Naive B cell (primary cell): ENCODE results near the gene ME3. TPM values are rescaled to one million over a fixed set of nuclear protein-coding genes. Genes with fewer than 3 reads are reported as not detected.
"Not testable (repeated sequence)": the region's sequence is repeated elsewhere in the genome, so short reads cannot be mapped to it uniquely, and the experiment has no call there.

ENCODE experiments used
- ATAC-seq, 2 donors: fragments of 150-1000 bp; cut with Tn5 transposase; 2 replicates each; pipeline ENCODE4 v1.10.0; 2021; ENCODE audit warnings: low read depth in 2 of 2, mild to moderate bottlenecking in 2 of 2, moderate library complexity in 2 of 2
- DNase-seq: peaks from one replicate; pipeline ENCODE4 v3.0.0; 2022
- H3K27ac Mint-ChIP-seq, 6 donors: one replicate each; pipeline ENCODE4 v1.8.0; 2020 to 2022; ENCODE audit warnings: mild to moderate bottlenecking in 6 of 6, mixed read lengths in 6 of 6, moderate library complexity in 5 of 6, inconsistent platforms in 2 of 6
- H3K27me3 Mint-ChIP-seq, 3 donors: one replicate each; pipeline ENCODE4 v1.8.0; 2021 to 2022; ENCODE audit warnings: mixed read lengths in 3 of 3, mild to moderate bottlenecking in 1 of 3
- H3K36me3 Mint-ChIP-seq, 2 donors: one replicate each; pipeline ENCODE4 v1.8.0; 2020 to 2022; ENCODE audit warnings: mixed read lengths in 2 of 2, inconsistent platforms in 1 of 2, mild to moderate bottlenecking in 1 of 2
- H3K4me1 Mint-ChIP-seq, 3 donors: one replicate each; pipeline ENCODE4 v1.8.0; 2020 to 2022; ENCODE audit warnings: mixed read lengths in 3 of 3, inconsistent platforms in 1 of 3, mild to moderate bottlenecking in 1 of 3, moderate library complexity in 1 of 3
- H3K4me3 Mint-ChIP-seq, 8 donors: one replicate each; pipeline ENCODE4 v1.8.0; 2020 to 2022; ENCODE audit warnings: mild to moderate bottlenecking in 8 of 8, mixed read lengths in 8 of 8, moderate library complexity in 8 of 8, inconsistent platforms in 2 of 8
- H3K9me3 Mint-ChIP-seq, 7 donors: one replicate each; pipeline ENCODE4 v1.8.0; 2020 to 2022; ENCODE audit warnings: mixed read lengths in 7 of 7, mild to moderate bottlenecking in 5 of 7, inconsistent platforms in 2 of 7, moderate library complexity in 1 of 7
- polyA plus RNA-seq, 6 donors: library from polyadenylated mRNA; unstranded; fragments of 300-500 nt; fragmentation: Illumina TruSeq; gene quantifications; one replicate each; pipeline ENCODE4 v1.2.3, GENCODE V29; 2021; ENCODE audit warnings: low read depth in 6 of 6

The ME3 gene
- polyA plus RNA-seq, 6 donors from 2014 or later: not detected

DNA sequence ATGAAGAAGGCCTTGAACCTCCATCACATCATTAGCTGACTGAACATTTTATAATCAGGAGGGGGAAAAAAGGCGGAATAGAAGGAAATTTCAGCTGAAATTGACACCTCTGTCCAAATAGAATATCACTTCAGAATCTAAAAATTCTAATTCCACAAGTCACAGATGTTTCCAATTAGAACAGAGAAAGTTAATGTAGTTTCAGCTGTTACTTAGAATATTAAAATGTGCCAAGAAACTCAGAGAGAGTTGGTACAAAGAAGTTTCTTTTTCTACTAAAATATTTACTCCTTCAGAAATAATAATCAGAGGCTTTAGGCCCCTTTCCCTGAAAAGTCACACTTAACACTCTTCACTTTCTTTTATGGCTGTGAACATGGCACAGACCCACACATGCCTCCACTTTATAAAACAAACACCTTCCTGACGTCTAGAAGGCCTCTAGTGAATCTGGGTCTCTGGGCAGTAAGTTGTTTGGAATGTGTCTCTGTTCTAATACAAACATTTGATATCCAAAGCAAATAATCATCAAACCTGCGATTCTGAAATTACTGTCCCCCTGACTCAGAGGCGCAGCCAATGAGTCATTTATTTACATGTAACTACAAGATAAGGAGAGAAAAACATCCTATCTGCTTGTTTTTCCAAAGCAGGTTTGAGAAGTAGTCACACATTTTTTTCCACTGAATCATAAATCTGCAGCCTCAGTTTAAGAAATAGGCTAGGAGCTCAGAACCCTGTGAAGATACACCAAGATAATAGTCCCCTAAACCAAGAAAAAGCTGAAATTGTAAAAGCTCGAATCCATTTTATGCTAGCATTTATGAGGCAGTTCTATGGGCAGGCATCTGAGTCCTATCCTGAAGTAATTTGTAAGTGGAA is 148.4 kb downstream of the ME3 start:
- Mint-ChIP-seq H3K9me3 (peaks cover 8 to 38% (median 21%) of the 10 kb centered on the region in 7 donors), H3K4me3 (no peak overlapping the region), H3K4me1 (no peaks in the 10 kb centered on the region), H3K36me3 (peaks cover 6 to 20% of the 10 kb centered on the region in 2 donors), H3K27ac (no peak overlapping the region), H3K27me3 (no peaks in the 10 kb centered on the region)
- DNase-seq (no peak), ATAC-seq (no peak)

DNA sequence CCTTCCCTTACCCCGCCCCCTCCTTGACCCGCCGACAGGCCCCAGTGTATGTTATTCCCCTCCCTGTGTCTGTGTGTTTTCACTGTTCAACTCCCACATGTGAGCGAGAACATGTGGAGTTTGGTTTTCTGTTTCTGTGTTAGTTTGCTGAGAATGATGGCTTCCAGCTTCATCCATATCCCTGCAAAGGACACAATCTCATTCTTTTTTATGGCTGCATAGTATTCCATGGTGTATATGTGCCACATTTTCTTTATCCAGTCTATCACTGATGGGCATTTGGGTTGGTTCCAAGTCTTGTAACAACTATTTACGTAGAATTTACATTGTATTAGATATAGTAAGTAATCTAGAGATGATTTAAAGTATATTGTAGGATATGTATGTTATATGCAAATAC is 149.9 kb downstream of the ME3 start:
- not testable (repeated sequence) for ATAC-seq, H3K4me1 Mint-ChIP-seq, H3K27ac Mint-ChIP-seq, H3K4me3 Mint-ChIP-seq, H3K27me3 Mint-ChIP-seq, DNase-seq
- Mint-ChIP-seq H3K36me3 (peaks cover 6 to 19% of the 10 kb centered on the region in 2 donors), H3K9me3 (peaks cover 5 to 34% (median 18%) of the 10 kb centered on the region in 7 donors)

DNA sequence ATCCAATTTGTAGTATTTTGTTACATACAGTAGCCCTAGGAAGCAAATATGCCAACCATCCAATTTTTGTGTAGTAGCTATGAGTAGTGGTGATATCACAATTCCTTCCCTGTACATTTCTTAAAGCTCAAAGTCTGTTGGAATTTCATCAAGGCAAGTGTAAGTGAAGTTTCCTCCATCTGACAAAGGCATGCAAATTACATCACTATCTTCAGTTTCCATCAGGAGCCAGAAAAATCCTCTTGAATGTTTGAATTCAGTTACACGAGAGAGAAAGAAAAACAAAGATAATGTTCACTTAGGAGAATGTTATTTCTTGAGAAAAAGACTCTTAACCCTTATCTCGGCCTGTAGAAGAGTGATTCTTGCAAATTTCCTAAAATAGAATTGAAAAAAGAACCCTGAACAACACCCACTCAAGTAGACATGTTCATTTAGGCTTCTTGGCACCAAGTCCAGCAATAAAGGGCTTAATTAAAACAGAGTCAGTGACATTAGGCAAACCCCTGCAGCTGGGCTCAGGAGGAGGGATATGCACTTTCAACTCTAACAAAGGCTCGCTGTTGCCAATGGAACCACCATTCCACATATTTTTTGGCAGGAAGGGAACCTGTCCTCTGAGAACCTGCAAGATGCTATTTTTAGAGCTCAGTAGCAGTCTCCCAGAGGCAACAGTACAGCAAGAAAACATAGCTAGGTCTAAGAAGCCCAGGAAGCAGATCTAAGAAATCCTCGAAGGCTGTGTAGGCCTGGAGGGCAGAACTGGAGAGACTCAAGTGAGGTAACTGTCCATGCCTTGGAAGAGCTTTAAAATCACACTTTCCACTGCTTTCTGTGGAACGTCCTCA is 153.1 kb downstream of the ME3 start:
- H3K4me1 Mint-ChIP-seq: peaks cover 5 to 8% (median 8%) of the 10 kb centered on the region in 3 donors

DNA sequence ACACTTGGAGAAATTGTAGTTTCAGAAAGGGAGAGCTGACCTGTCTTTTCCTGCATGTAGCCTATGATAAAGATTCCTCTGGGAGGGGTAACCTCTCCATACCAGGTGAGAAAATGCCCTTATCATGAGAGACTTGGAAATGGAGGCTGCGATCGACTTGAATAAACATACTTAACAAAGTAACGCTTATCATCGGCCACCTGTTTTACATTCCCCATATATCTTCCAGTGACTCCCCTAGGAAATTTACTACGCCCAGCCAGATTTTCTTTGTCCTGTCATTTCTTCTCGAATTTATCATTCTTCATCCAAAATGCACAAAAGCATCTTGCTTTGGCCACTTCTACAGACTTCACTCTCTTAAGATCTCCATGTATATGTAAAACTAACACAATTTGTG is 154.2 kb downstream of the ME3 start:
- no peaks in the 10 kb centered on the region for H3K27me3 Mint-ChIP-seq
- no peak overlapping the region for H3K27ac Mint-ChIP-seq
- no peak for DNase-seq
- ATAC-seq: no peak
- H3K36me3 Mint-ChIP-seq: no peaks in the 10 kb centered on the region
- H3K4me3 Mint-ChIP-seq: no peak overlapping the region
- H3K4me1 Mint-ChIP-seq: peaks cover 12 to 18% (median 14%) of the 10 kb centered on the region in 3 donors
- H3K9me3 Mint-ChIP-seq: peaks cover 0 to 4% (median 0%) of the 10 kb centered on the region in 7 donors

More for the DNA sequence above, 153.1 kb downstream of the ME3 start:
- ATAC-seq: no peak
- no peak overlapping the region for H3K4me3 Mint-ChIP-seq
- no peak overlapping the region for H3K27ac Mint-ChIP-seq
- H3K36me3 Mint-ChIP-seq: peaks cover 0 to 4% of the 10 kb centered on the region in 2 donors
- DNase-seq: no peak
- H3K9me3 Mint-ChIP-seq: peaks cover 0 to 4% (median 3%) of the 10 kb centered on the region in 7 donors
- no peaks in the 10 kb centered on the region for H3K27me3 Mint-ChIP-seq

DNA sequence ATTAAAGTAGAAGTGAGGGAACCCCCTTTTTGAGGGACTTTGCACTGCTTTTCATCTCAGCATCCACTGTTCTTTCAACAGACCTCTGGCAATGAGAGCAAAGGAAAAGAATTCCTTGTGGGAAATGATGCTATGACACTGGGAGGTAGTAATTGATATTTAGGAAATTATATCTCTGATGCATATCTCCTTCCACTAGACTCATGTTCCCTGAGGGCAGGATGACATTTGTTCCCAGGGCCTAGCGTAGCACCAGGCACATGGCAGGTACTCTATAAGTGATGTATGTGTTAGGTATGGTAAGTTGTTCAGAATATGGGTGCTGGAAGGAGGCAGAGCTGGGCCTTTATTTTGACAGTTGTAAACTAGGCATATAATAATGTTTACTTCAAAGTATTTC is 154.9 kb downstream of the ME3 start:
- no peaks in the 10 kb centered on the region for H3K27me3 Mint-ChIP-seq
- ATAC-seq (no peak), DNase-seq (no peak)
- H3K9me3 Mint-ChIP-seq: peaks cover 0 to 3% (median 0%) of the 10 kb centered on the region in 7 donors
- H3K36me3 Mint-ChIP-seq: no peaks in the 10 kb centered on the region
- H3K4me1 Mint-ChIP-seq: peaks cover 12 to 19% (median 14%) of the 10 kb centered on the region in 3 donors
- peak overlapping the region in 1 of 6 donors; percentile 23 for H3K27ac Mint-ChIP-seq
- no peak overlapping the region for H3K4me3 Mint-ChIP-seq

GRCh38 chr11:86515297-86516094 is 156.9 kb downstream of the ME3 start:
- Mint-ChIP-seq H3K4me3 (no peak overlapping the region), H3K36me3 (no peaks in the 10 kb centered on the region), H3K9me3 (no peaks in the 10 kb centered on the region), H3K4me1 (peaks cover 12 to 19% (median 14%) of the 10 kb centered on the region in 3 donors), H3K27ac (peak overlapping the region in 2 of 6 donors; percentile 8 to 73), H3K27me3 (no peaks in the 10 kb centered on the region)
- DNase-seq: no peak
- ATAC-seq: no peak

- Mint-ChIP-seq H3K4me1 (peaks cover 12 to 19% (median 14%) of the 10 kb centered on the region in 3 donors), H3K4me3 (peak overlapping the region in 4 of 8 donors; percentile 12 to 51 (median 28)), H3K36me3 (no peaks in the 10 kb centered on the region), H3K27me3 (no peaks in the 10 kb centered on the region), H3K9me3 (no peaks in the 10 kb centered on the region), H3K27ac (peak overlapping the region; percentile 30 to 86 (median 50))
- DNase-seq: peak; percentile 15
- ATAC-seq: peak; percentile 80 to 90
Measured at GRCh38 chr11:86514453-86514852, 158.0 kb downstream of the ME3 start.

DNA sequence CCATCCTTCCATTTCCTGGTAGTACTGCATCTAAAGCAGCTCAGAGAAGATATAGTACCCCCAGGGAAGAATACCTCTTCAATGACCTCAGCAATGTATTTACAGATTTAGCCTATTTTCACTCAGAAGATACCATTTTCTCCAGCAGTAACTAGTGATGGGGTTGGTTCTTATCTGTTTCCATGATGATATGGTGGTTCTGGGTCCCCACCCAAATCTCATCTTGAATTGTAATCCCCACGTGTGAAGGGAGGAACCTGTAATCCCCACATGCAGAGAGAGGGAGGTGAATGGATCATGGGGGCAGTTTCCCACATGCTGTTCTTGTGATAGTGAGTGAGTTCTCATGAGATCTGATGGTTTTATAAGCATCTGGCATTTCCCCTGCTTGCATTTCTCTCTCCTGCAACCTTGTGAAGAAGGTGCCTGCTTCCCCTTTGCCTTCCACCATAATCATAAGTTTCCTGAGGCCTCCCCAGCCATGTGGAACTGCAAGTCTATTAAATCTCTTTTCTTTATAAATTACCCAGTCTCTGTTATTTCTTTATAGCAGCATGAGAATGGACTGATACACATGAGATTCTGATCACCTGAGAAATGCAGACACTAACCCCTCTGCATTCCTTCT is 158.6 kb downstream of the ME3 start:
- Mint-ChIP-seq H3K27me3 (no peaks in the 10 kb centered on the region), H3K27ac (peak overlapping the region in 5 of 6 donors; percentile 21 to 86 (median 49)), H3K4me1 (peaks cover 12 to 19% (median 14%) of the 10 kb centered on the region in 3 donors), H3K9me3 (no peaks in the 10 kb centered on the region), H3K4me3 (peak overlapping the region in 5 of 8 donors; percentile 12 to 55 (median 51)), H3K36me3 (no peaks in the 10 kb centered on the region)
- ATAC-seq (peak; percentile 35 to 65), DNase-seq (peak; percentile 6)

DNA sequence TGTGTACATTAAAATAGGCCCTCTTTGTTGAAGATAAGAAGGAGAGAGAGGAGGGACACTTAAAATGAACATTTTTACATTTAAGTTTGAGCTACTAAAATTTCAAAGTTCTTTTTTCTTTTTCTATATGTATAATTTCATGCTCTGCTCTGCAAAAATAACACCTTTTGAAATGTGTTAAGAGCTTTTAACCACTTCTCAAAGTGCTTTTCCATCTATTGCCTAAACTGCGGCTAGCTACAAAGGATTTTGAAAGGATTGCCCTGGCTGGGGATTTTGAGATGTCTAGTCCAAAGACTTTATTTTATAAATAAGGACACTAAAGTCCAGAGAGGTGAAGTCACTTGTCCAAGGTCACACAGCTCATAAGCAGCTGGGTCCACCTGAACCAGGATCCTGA is 159.3 kb downstream of the ME3 start:
- Mint-ChIP-seq H3K4me3 (no peak overlapping the region), H3K36me3 (no peaks in the 10 kb centered on the region), H3K27ac (no peak overlapping the region), H3K4me1 (peaks cover 12 to 19% (median 14%) of the 10 kb centered on the region in 3 donors), H3K9me3 (no peaks in the 10 kb centered on the region), H3K27me3 (no peaks in the 10 kb centered on the region)
- ATAC-seq: no peak
- DNase-seq: no peak

- Mint-ChIP-seq H3K9me3 (no peaks in the 10 kb centered on the region), H3K36me3 (no peaks in the 10 kb centered on the region), H3K27ac (no peak overlapping the region), H3K4me1 (peaks cover 12 to 19% (median 14%) of the 10 kb centered on the region in 3 donors), H3K27me3 (no peaks in the 10 kb centered on the region), H3K4me3 (no peak overlapping the region)
- ATAC-seq (no peak), DNase-seq (no peak)
Measured at GRCh38 chr11:86511086-86511551, 161.3 kb downstream of the ME3 start.

DNA sequence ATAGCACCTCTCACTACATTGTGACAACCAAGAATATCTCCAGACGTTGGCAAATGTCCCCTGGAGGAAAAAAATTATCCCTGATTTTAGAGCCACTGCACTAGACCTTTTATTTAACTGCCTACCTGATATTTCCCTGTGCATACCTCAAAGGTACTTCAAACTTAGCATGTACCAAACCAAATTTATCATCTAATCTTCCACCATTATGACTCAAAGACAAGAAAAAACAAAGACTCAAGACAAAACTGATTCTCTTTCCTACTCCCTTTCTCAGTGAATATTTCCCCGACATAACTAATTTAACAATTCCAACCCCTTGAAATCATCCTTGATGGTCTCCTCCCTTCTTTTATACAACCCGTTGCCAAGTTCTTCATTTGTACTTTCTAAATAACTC is 161.7 kb downstream of the ME3 start:
- DNase-seq (no peak), ATAC-seq (no peak)
- H3K4me3 Mint-ChIP-seq: no peak overlapping the region
- H3K9me3 Mint-ChIP-seq: no peaks in the 10 kb centered on the region
- H3K36me3 Mint-ChIP-seq: no peaks in the 10 kb centered on the region
- peaks cover 12 to 19% (median 14%) of the 10 kb centered on the region in 3 donors for H3K4me1 Mint-ChIP-seq
- no peaks in the 10 kb centered on the region for H3K27me3 Mint-ChIP-seq
- H3K27ac Mint-ChIP-seq: no peak overlapping the region

- H3K4me3 Mint-ChIP-seq: no peak overlapping the region
- no peak for DNase-seq
- H3K4me1 Mint-ChIP-seq: peaks cover 12 to 19% (median 14%) of the 10 kb centered on the region in 3 donors
- H3K27ac Mint-ChIP-seq: no peak overlapping the region
- H3K9me3 Mint-ChIP-seq: no peaks in the 10 kb centered on the region
- H3K27me3 Mint-ChIP-seq: no peaks in the 10 kb centered on the region
- no peak for ATAC-seq
- H3K36me3 Mint-ChIP-seq: no peaks in the 10 kb centered on the region
Measured at GRCh38 chr11:86510097-86510496, 162.3 kb downstream of the ME3 start.
